Heart left ventricle (tissue), 16 donors: Measurements from ENCODE around the gene FBXW8. TPM values are rescaled to one million over a fixed set of nuclear protein-coding genes. Genes with fewer than 3 reads are reported as not detected.
A peak's percentile ranks its signal among the peaks of the same experiment; 100 is the strongest.

Experiments
- ATAC-seq, 4 donors: fragments of 200-7000 bp; cut with Tn5 transposase; one replicate each; pipeline ENCODE4 v1.9.1; 2020 to 2022; ENCODE audit warnings: moderate library complexity in 4 of 4, mild to moderate bottlenecking in 3 of 4, moderate number of reproducible peaks in 1 of 4
- DNase-seq, 5 donors: peaks; one replicate each; pipeline ENCODE4 v3.0.0-alpha.2; 2020
- H3K27ac ChIP-seq, 12 donors: fragments of 200-600 bp; sonication (generic) in 4 of 12; one replicate each; pipeline versions ENCODE4 v1.5.0 to v1.8.0; 2016 to 2022; ENCODE audit warnings: mild to moderate bottlenecking in 2 of 12
- H3K27me3 ChIP-seq, 9 donors: fragments of 200-600 bp; sonication (generic) in 2 of 9; one replicate each; pipeline versions ENCODE4 v1.5.1 to v1.8.0; 2016 to 2022; ENCODE audit warnings: mild to moderate bottlenecking in 3 of 9
- H3K36me3 ChIP-seq, 9 donors: fragments of 200-600 bp; sonication (generic) in 2 of 9; one replicate each; pipeline versions ENCODE4 v1.5.0 to v1.8.0; 2018 to 2022; ENCODE audit warnings: mild to moderate bottlenecking in 2 of 9
- H3K4me1 ChIP-seq, 12 donors: fragments of 200-600 bp; sonication (generic) in 4 of 12; one replicate each; pipeline versions ENCODE4 v1.5.0 to v1.8.0; 2016 to 2022; ENCODE audit warnings: mild to moderate bottlenecking in 3 of 12
- H3K4me3 ChIP-seq, 12 donors: fragments of 200-600 bp; sonication (generic) in 4 of 12; one replicate each; pipeline versions ENCODE4 v1.5.0 to v1.8.0; 2017 to 2022; ENCODE audit warnings: mild to moderate bottlenecking in 9 of 12, moderate library complexity in 4 of 12
- H3K9me3 ChIP-seq, 12 donors: fragments of 200-600 bp; sonication (generic) in 4 of 12; one replicate each; pipeline versions ENCODE4 v1.5.0 to v1.8.0; 2016 to 2022; ENCODE audit warnings: mild to moderate bottlenecking in 1 of 12
- CTCF ChIP-seq, 12 donors: fragments of 200-600 bp; sonication (generic) in 4 of 12; IDR thresholded peaks; one replicate each; pipeline versions ENCODE4 v1.5.0 to v1.8.0; 2018 to 2022; ENCODE audit warnings: antibody characterized with exemption in 12 of 12, mild to moderate bottlenecking in 5 of 12
- POLR2A ChIP-seq, 2 donors: fragments of 450-650 bp; IDR thresholded peaks; one replicate each; pipeline ENCODE4 v1.6.1; 2017; ENCODE audit warnings: antibody characterized with exemption in 2 of 2, mild to moderate bottlenecking in 2 of 2, moderate library complexity in 2 of 2
- WGBS, 4 donors: extraction: QIAGEN DNeasy Blood & Tissue Kit in 2 of 4; methylation state at CpG; one replicate each; pipeline versions ENCODE4 v1.1.5 to v1.1.7; 2013 to 2018; 5-methylcytosine and 5-hydroxymethylcytosine counted together
- intact Hi-C, 10 donors: fragments of 100-400 bp; cut with DNase I; formaldehyde crosslinking; loops; one replicate each; pipeline versions ENCODE4 v1.11.1 to v1.14.2; 2022
- polyA plus RNA-seq, 2 donors: library from polyadenylated mRNA; stranded (reverse); fragments of 200-250 nt; gene quantifications; one replicate each; pipeline ENCODE4 v1.2.3, GENCODE V29; 2013
- total RNA-seq, 9 donors: library from RNA; depleted of rRNA in 2 of 9; stranded (reverse); fragments of >200 nt in 2 of 9; fragmentation: NEBNext Ultra II Directional in 3 of 9; extraction: Animal tissue kit (Norgen Biotek cat#: 25700) in 3 of 9; gene quantifications; one replicate each; pipeline versions ENCODE4 v1.1.0 to v1.2.4, GENCODE V29; 2016 to 2023
- donor health status: ischemic (EF 13 %, LVEDD 7.1; RV severe dilation, severe dysfunction).
- donor health status: healthy with polysubstance abuse.
- donor health status: DM: no; HTN: yes; CAD: no.
- donor health status: DM: no; HTN: no; CAD: no.
- donor health status: ischemic (EF 25% LVEDD 6.9; RV normal size, moderate dysfunction).
- donor health status: ischemic (EF 25% LVEDD 5.7; RV mildly dilated, moderate dysfunction).
- donor health status: healthy.
- donor health status: DM: yes; HTN: yes; CAD: no.
- donor health status: ischemic (EF 35%, LVEDD 5.7; RV mildly dilated, moderate dysfunction).
- donor health status: nonischemic (EF 11% LVEDD 7.7; RV severe dilation, severe dysfunction).
- donor health status: DM: yes; HTN: yes; CAD: no.
- donor health status: PGD.
- donor health status: ischemic (EF 29% LVEDD 5.4; RV normal size, mild dysfunction).
- donor health status: nonischemic (EF 23%, LVEDD 6.1; RV moderate dilation, normal function).

The FBXW8 gene
- total and polyA plus RNA-seq, 11 donors = 2.4 to 9.7 (median 7.0) TPM

- ATAC-seq = peak; percentile 41 to 85 (median 72)
- peaks cover 0 to 7% (median 0%) of the 10 kb centered on the region in 12 donors for H3K4me1 ChIP-seq
- H3K36me3 ChIP-seq = peaks cover 0 to 54% (median 36%) of the 10 kb centered on the region in 9 donors
- H3K4me3 ChIP-seq = peak overlapping the region in 1 of 12 donors; percentile 4
- WGBS, 4 donors = 58 to 70% (median 65%) methylated on average over 30 of the region's 30 CpGs
- intact Hi-C loops = no loop called here
- peak; percentile 39 to 78 (median 72) for DNase-seq
- H3K27me3 ChIP-seq = no peaks in the 10 kb centered on the region
- no peak overlapping the region for H3K27ac ChIP-seq
- H3K9me3 ChIP-seq = no peaks in the 10 kb centered on the region
- TF ChIP-seq POLR2A (IDR thresholded peaks at IDR 0.05) (no peak), CTCF (IDR thresholded peaks at IDR 0.05) (no peak)
Observed at GRCh38 chr12:116969615-116970585, 59.1 kb downstream of the FBXW8 start.

GRCh38 chr12:116971222-116971621 is 60.5 kb downstream of the FBXW8 start:
- Histone ChIP-seq H3K36me3 (peaks cover 0 to 41% (median 22%) of the 10 kb centered on the region in 9 donors), H3K27me3 (no peaks in the 10 kb centered on the region), H3K4me1 (peaks cover 0 to 7% (median 0%) of the 10 kb centered on the region in 12 donors), H3K4me3 (no peak overlapping the region), H3K9me3 (no peaks in the 10 kb centered on the region), H3K27ac (no peak overlapping the region)
- no peak for TF ChIP-seq POLR2A (IDR thresholded peaks at IDR 0.05)
- no peak for TF ChIP-seq CTCF (IDR thresholded peaks at IDR 0.05)
- ATAC-seq = no peak
- WGBS, 4 donors = 90 to 97% (median 93%) methylated on average over 4 of the region's 4 CpGs
- DNase-seq = no peak
- intact Hi-C loops = no loop called here

- intact Hi-C loops = no loop called here
- TF ChIP-seq POLR2A (IDR thresholded peaks at IDR 0.05) (no peak), CTCF (IDR thresholded peaks at IDR 0.05) (no peak)
- H3K9me3 ChIP-seq = no peaks in the 10 kb centered on the region
- H3K27ac ChIP-seq = no peak overlapping the region
- H3K36me3 ChIP-seq = peaks cover 0 to 20% (median 0%) of the 10 kb centered on the region in 9 donors
- ATAC-seq = no peak
- WGBS, 4 donors = 93 to 98% (median 96%) methylated on average over 3 of the region's 3 CpGs
- H3K27me3 ChIP-seq = no peaks in the 10 kb centered on the region
- H3K4me3 ChIP-seq = no peak overlapping the region
- no peak for DNase-seq
- peaks cover 0 to 5% (median 0%) of the 10 kb centered on the region in 12 donors for H3K4me1 ChIP-seq
Observed at GRCh38 chr12:116975779-116976393, 65.1 kb downstream of the FBXW8 start.
